PFSK-1 (cell line): ENCODE measurements around the gene NOL6.

ENCODE experiments used
- FOXP2 ChIP-seq: optimal IDR thresholded peaks from 2 replicates; pipeline ENCODE3; 2011; ENCODE audit warnings: borderline replicate concordance, control low read depth, inconsistent platforms; ENCODE audit not compliant: insufficient read depth; ENCODE audit errors: extremely low read length, extremely low read depth
- POLR2AphosphoS5 ChIP-seq: IDR thresholded peaks from 2 replicates; pipeline ENCODE4 v1.6.1; 2012; ENCODE audit warnings: low read depth, mild to moderate bottlenecking, control low read depth, low read length, moderate library complexity
- REST ChIP-seq, 2 experiments: IDR thresholded peaks; 2 replicates each; pipeline versions ENCODE4 v1.6.1 to v1.8.0; 2011 to 2012; ENCODE audit warnings: low read depth in 2 of 2, low read length in 2 of 2, control low read depth in 1 of 2, inconsistent platforms in 1 of 2, mild to moderate bottlenecking in 1 of 2, moderate library complexity in 1 of 2; ENCODE audit not compliant: insufficient read depth in 1 of 2
- SIN3A ChIP-seq: IDR thresholded peaks from 2 replicates; pipeline ENCODE4 v1.6.1; 2012; ENCODE audit warnings: mild to moderate bottlenecking, low read length, moderate library complexity, borderline replicate concordance; ENCODE audit not compliant: insufficient read depth
- TAF1 ChIP-seq: IDR thresholded peaks from 2 replicates; pipeline ENCODE4 v1.6.1; 2012; ENCODE audit warnings: low read length, control low read depth, borderline replicate concordance; ENCODE audit not compliant: insufficient read depth

Gene NOL6

GRCh38 chr9:33453286-33453860, 20.4 kb downstream of the NOL6 start:
- TF ChIP-seq REST (IDR thresholded peaks at IDR 0.05; ENCODE audit: insufficient read depth in 1 of 2, low read depth in 2 of 2, low read length in 2 of 2) (no peak), POLR2AphosphoS5 (no peak), FOXP2 (no peak), TAF1 (no peak), SIN3A (no peak)

GRCh38 chr9:33452828-33453271, 20.9 kb downstream of the NOL6 start:
- TF ChIP-seq POLR2AphosphoS5 (no peak), TAF1 (no peak), SIN3A (no peak), REST (IDR thresholded peaks at IDR 0.05; ENCODE audit: insufficient read depth in 1 of 2, low read depth in 2 of 2, low read length in 2 of 2) (no peak), FOXP2 (no peak)

- TF ChIP-seq REST (IDR thresholded peaks at IDR 0.05; ENCODE audit: insufficient read depth in 1 of 2, low read depth in 2 of 2, low read length in 2 of 2) (no peak), TAF1 (no peak), SIN3A (no peak), FOXP2 (no peak), POLR2AphosphoS5 (no peak)
These were observed 23.0 kb downstream of the NOL6 start for GRCh38 chr9:33450621-33451146.

GRCh38 chr9:33449715-33450114, 24.0 kb downstream of the NOL6 start:
- TF ChIP-seq REST (IDR thresholded peaks at IDR 0.05; ENCODE audit: insufficient read depth in 1 of 2, low read depth in 2 of 2, low read length in 2 of 2): no peak
- TF ChIP-seq TAF1: no peak
- no peak for TF ChIP-seq SIN3A
